ENCODE measurements around the gene SIGLEC8.

Gene SIGLEC8

GRCh38 chr19:51462681-51463080, 4.4 kb upstream of the SIGLEC8 start:
- TF ChIP-seq TAF1 (IDR thresholded peaks at IDR 0.05; ENCODE audit: borderline replicate concordance, insufficient read depth, low read length) = no peak
- no peak for TF ChIP-seq SIN3A (IDR thresholded peaks at IDR 0.05; ENCODE audit: borderline replicate concordance, insufficient read depth, low read length)
- no peak for TF ChIP-seq FOXP2 (optimal IDR thresholded peaks at IDR 0.05; ENCODE audit: borderline replicate concordance, extremely low read depth, extremely low read length, insufficient read depth)
- no peak for TF ChIP-seq REST (IDR thresholded peaks at IDR 0.05; ENCODE audit: insufficient read depth in 1 of 2, low read depth in 2 of 2, low read length in 2 of 2)
- TF ChIP-seq POLR2AphosphoS5 (IDR thresholded peaks at IDR 0.05; ENCODE audit: low read depth, low read length) = no peak

- no peak for TF ChIP-seq TAF1 (IDR thresholded peaks at IDR 0.05; ENCODE audit: borderline replicate concordance, insufficient read depth, low read length)
- no peak for TF ChIP-seq REST (IDR thresholded peaks at IDR 0.05; ENCODE audit: insufficient read depth in 1 of 2, low read depth in 2 of 2, low read length in 2 of 2)
- TF ChIP-seq POLR2AphosphoS5 (IDR thresholded peaks at IDR 0.05; ENCODE audit: low read depth, low read length) = no peak
- TF ChIP-seq SIN3A (IDR thresholded peaks at IDR 0.05; ENCODE audit: borderline replicate concordance, insufficient read depth, low read length) = no peak
- no peak for TF ChIP-seq FOXP2 (optimal IDR thresholded peaks at IDR 0.05; ENCODE audit: borderline replicate concordance, extremely low read depth, extremely low read length, insufficient read depth)
Observed at GRCh38 chr19:51462276-51462675, 4.0 kb upstream of the SIGLEC8 start.

DNA sequence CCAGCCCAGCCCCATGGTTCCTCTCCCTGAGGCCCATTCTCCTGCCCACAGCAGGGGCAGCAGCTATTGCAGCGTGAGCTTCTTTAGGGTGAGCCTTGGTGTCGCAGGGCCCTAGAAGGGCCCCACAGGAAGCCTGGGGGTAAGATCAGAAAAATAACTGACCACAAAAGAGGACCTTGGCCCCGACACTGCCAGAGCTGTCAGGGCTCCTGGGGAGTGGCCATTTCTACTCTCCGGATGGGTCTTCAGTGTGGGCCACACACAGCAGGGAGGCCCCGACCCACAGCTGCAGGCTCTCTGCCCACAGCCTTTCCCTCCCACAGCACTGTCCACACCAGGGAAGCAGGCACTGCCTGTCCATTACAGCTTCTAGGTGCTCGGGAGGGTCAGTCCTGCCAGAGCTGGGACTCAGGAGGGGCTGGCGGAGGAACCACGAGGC, 3.5 kb upstream of the SIGLEC8 start:
- TF ChIP-seq TAF1 (IDR thresholded peaks at IDR 0.05; ENCODE audit: borderline replicate concordance, insufficient read depth, low read length) (no peak), POLR2AphosphoS5 (IDR thresholded peaks at IDR 0.05; ENCODE audit: low read depth, low read length) (no peak), REST (IDR thresholded peaks at IDR 0.05; ENCODE audit: insufficient read depth in 1 of 2, low read depth in 2 of 2, low read length in 2 of 2) (no peak), FOXP2 (optimal IDR thresholded peaks at IDR 0.05; ENCODE audit: borderline replicate concordance, extremely low read depth, extremely low read length, insufficient read depth) (no peak), SIN3A (IDR thresholded peaks at IDR 0.05; ENCODE audit: borderline replicate concordance, insufficient read depth, low read length) (no peak)

- TF ChIP-seq SIN3A (IDR thresholded peaks at IDR 0.05; ENCODE audit: borderline replicate concordance, insufficient read depth, low read length) (no peak), REST (IDR thresholded peaks at IDR 0.05; ENCODE audit: insufficient read depth in 1 of 2, low read depth in 2 of 2, low read length in 2 of 2) (no peak), POLR2AphosphoS5 (IDR thresholded peaks at IDR 0.05; ENCODE audit: low read depth, low read length) (no peak), FOXP2 (optimal IDR thresholded peaks at IDR 0.05; ENCODE audit: borderline replicate concordance, extremely low read depth, extremely low read length, insufficient read depth) (no peak), TAF1 (IDR thresholded peaks at IDR 0.05; ENCODE audit: borderline replicate concordance, insufficient read depth, low read length) (no peak)
Observed at GRCh38 chr19:51460164-51460992, 2.1 kb upstream of the SIGLEC8 start.
